DND-41 (cell line): ENCODE data around the gene DENND1A.

Experiments
- ATAC-seq: fragments of 200-7000 bp; cut with Tn5 transposase; 3 replicates; pipeline ENCODE4 v1.9.1; 2021; ENCODE audit warnings: low read depth; ENCODE audit not compliant: insufficient read depth
- DNase-seq: peaks from one replicate; pipeline ENCODE4 v3.0.0-alpha.2; 2020
- H2AFZ ChIP-seq: 2 replicates; pipeline ENCODE4 v1.6.0; 2012; ENCODE audit warnings: low read depth, low read length
- H3K27ac ChIP-seq: 2 replicates; pipeline ENCODE4 v1.5.1; 2012; ENCODE audit warnings: low read length, inconsistent platforms
- H3K27me3 ChIP-seq: fragments of 200-600 bp; sonication (generic); 2 replicates; pipeline ENCODE4 v1.6.0; 2012; ENCODE audit warnings: low read length, mild to moderate bottlenecking, inconsistent platforms; ENCODE audit not compliant: insufficient read depth, poor library complexity
- H3K36me3 ChIP-seq: 2 replicates; pipeline ENCODE4 v1.5.1; 2012; ENCODE audit warnings: low read length, inconsistent platforms; ENCODE audit not compliant: insufficient read depth
- H3K4me1 ChIP-seq: 2 replicates; pipeline ENCODE4 v1.5.1; 2012; ENCODE audit warnings: mild to moderate bottlenecking, low read length; ENCODE audit not compliant: insufficient read depth
- H3K4me2 ChIP-seq: 2 replicates; pipeline ENCODE4 v1.6.0; 2012; ENCODE audit warnings: mild to moderate bottlenecking, moderate library complexity, low read length, inconsistent platforms; ENCODE audit not compliant: insufficient read depth
- H3K4me3 ChIP-seq, 2 experiments: fragments of 200-600 bp in 1 of 2; shearing (Covaris generic) in 1 of 2; 2 replicates each; pipeline ENCODE4 v1.5.1; 2012 to 2016; ENCODE audit warnings: inconsistent platforms in 2 of 2, low read length in 2 of 2, mild to moderate bottlenecking in 2 of 2, low read depth in 1 of 2, moderate library complexity in 1 of 2
- H3K79me2 ChIP-seq: 2 replicates; pipeline ENCODE4 v1.6.0; 2012; ENCODE audit warnings: low read length, inconsistent platforms; ENCODE audit not compliant: insufficient read depth
- H3K9ac ChIP-seq: 2 replicates; pipeline ENCODE4 v1.6.0; 2012; ENCODE audit warnings: low read depth, mild to moderate bottlenecking, inconsistent platforms, low read length, moderate library complexity
- H3K9me3 ChIP-seq: 2 replicates; pipeline ENCODE4 v1.5.1; 2012; ENCODE audit warnings: low read length, moderate library complexity, mild to moderate bottlenecking, inconsistent platforms; ENCODE audit not compliant: insufficient read depth, severe bottlenecking
- H4K20me1 ChIP-seq: 2 replicates; pipeline ENCODE4 v1.6.0; 2012; ENCODE audit warnings: low read length; ENCODE audit not compliant: insufficient read depth
- EZH2 ChIP-seq: IDR thresholded peaks from 3 replicates; pipeline ENCODE4 v1.6.1; 2012; ENCODE audit warnings: borderline replicate concordance, low read depth, mild to moderate bottlenecking, moderate library complexity, low read length, inconsistent platforms; ENCODE audit not compliant: severe bottlenecking
- TF ChIP-seq, protein P1 (sequence below): IDR thresholded peaks from 2 replicates; pipeline ENCODE4 v1.5.1; 2012; ENCODE audit warnings: borderline replicate concordance, low read length, moderate library complexity, mild to moderate bottlenecking; ENCODE audit not compliant: poor library complexity, severe bottlenecking; ENCODE audit errors: extremely low read depth

The DENND1A gene

DNA sequence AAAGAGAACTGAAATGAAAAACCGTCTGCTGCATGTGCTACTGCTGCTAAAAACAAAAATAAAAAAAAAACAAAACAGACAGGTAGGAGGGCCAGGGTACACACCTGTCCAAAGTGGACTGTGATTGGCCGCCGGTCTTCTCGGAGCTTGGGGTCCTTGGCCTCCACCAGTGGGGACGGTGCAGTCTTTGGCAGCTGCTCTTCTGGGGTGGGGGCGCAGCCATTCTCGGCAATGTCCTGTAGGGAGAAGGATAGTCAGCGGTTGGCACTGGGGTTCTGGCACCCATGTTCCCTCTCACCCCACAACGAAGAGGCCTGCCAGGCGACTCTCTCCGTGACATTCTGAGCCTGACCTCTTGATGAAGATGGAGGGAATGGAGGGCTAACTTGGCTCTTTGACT is 489.7 kb downstream of the DENND1A start:
- Histone ChIP-seq H4K20me1 (no peaks in the 10 kb centered on the region), H3K4me1 (no peaks in the 10 kb centered on the region), H3K9me3 (no peaks in the 10 kb centered on the region), H3K79me2 (no peaks in the 10 kb centered on the region), H3K4me2 (no peak overlapping the region), H3K4me3 (no peak overlapping the region), H3K36me3 (no peaks in the 10 kb centered on the region), H3K27me3 (no peaks in the 10 kb centered on the region), H3K9ac (no peak overlapping the region), H2AFZ (no peak overlapping the region), H3K27ac (no peak overlapping the region)
- DNase-seq (no peak), ATAC-seq (no peak)
- no peak for TF ChIP-seq EZH2
- TF ChIP-seq, protein P1, sequence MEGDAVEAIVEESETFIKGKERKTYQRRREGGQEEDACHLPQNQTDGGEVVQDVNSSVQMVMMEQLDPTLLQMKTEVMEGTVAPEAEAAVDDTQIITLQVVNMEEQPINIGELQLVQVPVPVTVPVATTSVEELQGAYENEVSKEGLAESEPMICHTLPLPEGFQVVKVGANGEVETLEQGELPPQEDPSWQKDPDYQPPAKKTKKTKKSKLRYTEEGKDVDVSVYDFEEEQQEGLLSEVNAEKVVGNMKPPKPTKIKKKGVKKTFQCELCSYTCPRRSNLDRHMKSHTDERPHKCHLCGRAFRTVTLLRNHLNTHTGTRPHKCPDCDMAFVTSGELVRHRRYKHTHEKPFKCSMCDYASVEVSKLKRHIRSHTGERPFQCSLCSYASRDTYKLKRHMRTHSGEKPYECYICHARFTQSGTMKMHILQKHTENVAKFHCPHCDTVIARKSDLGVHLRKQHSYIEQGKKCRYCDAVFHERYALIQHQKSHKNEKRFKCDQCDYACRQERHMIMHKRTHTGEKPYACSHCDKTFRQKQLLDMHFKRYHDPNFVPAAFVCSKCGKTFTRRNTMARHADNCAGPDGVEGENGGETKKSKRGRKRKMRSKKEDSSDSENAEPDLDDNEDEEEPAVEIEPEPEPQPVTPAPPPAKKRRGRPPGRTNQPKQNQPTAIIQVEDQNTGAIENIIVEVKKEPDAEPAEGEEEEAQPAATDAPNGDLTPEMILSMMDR: no peak

DNA sequence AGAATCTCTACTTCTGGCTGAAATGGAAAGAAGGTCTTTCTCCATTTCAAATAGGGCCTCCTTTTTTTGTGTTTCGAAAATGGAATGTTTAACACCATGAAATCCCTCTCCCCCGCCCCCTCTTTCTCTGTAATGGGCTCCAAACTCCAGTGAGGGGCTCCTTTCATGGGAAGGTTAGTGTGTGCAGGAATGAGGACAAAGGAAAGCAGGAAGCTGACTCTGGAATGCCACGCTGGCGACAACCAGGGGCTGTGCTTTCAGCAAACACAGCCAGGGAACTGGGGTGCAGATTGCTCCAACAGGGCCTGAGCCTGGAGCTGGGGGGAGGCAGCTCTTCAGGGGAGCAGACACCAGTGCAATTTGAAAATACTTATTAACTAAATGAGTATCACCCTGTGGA is 491.1 kb downstream of the DENND1A start:
- Histone ChIP-seq H3K27me3 (no peaks in the 10 kb centered on the region), H3K9ac (no peak overlapping the region), H3K4me2 (no peak overlapping the region), H4K20me1 (no peaks in the 10 kb centered on the region), H3K79me2 (no peaks in the 10 kb centered on the region), H3K4me1 (no peaks in the 10 kb centered on the region), H3K36me3 (no peaks in the 10 kb centered on the region), H3K4me3 (no peak overlapping the region), H3K27ac (no peak overlapping the region), H2AFZ (no peak overlapping the region), H3K9me3 (no peaks in the 10 kb centered on the region)
- TF ChIP-seq, protein P1: no peak
- no peak for TF ChIP-seq EZH2
- no peak for DNase-seq
- no peak for ATAC-seq

DNA sequence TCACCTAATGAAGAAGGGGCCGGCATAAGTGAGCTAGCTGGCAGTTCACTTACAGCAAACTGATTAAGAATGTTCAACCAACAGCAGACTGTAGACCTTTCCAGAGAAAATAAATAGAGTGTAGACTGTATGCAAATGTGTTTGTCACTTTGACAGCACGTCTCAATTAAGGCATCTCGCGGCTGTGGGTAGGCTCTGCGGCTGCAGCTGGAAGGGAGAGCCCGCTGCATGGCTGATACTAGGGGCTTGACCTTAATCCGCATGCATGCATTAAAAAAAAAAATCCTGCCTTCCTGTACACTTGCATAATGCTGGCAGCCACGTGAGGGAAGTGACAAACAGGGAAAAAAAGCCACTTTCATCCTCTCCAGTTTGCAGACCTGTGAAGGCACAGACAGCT is 491.6 kb downstream of the DENND1A start:
- H3K4me2 ChIP-seq: no peak overlapping the region
- no peak overlapping the region for H2AFZ ChIP-seq
- no peaks in the 10 kb centered on the region for H4K20me1 ChIP-seq
- H3K36me3 ChIP-seq: no peaks in the 10 kb centered on the region
- no peaks in the 10 kb centered on the region for H3K4me1 ChIP-seq
- TF ChIP-seq, protein P1: no peak
- no peak for TF ChIP-seq EZH2
- DNase-seq (no peak), ATAC-seq (no peak)
- H3K27ac ChIP-seq: no peak overlapping the region
- H3K27me3 ChIP-seq: no peaks in the 10 kb centered on the region
- no peaks in the 10 kb centered on the region for H3K79me2 ChIP-seq
- H3K9ac ChIP-seq: no peak overlapping the region
- no peaks in the 10 kb centered on the region for H3K9me3 ChIP-seq
- H3K4me3 ChIP-seq: no peak overlapping the region

DNA sequence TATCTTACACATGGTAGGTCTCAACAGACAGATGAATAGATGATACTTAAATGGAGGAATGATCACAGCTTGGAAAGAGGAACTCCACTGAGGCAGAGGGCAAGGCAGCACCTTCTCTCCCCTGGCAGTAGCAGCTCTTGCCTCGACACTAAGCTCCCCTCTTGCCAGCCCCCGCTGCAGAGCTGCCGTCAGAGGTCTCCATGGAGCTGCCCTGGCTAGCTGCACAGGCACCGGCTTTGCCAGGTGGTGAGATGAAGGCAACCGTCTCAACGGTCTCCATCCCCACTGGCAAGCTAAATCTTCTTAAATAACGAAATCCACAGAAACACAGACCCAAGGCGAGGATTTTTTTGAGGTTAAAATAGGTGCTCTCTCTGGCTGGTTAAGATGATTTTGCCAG is 492.7 kb downstream of the DENND1A start:
- no peak for DNase-seq

More for the DNA sequence above, 492.7 kb downstream of the DENND1A start:
- TF ChIP-seq, protein P1: no peak
- TF ChIP-seq EZH2: no peak
- Histone ChIP-seq H3K4me2 (no peak overlapping the region), H3K4me3 (no peak overlapping the region), H3K27ac (no peak overlapping the region), H3K79me2 (no peaks in the 10 kb centered on the region), H4K20me1 (no peaks in the 10 kb centered on the region), H3K9me3 (no peaks in the 10 kb centered on the region), H2AFZ (no peak overlapping the region), H3K4me1 (no peaks in the 10 kb centered on the region), H3K36me3 (no peaks in the 10 kb centered on the region), H3K9ac (no peak overlapping the region), H3K27me3 (no peaks in the 10 kb centered on the region)
- ATAC-seq: no peak
